HG02610 (cell line): ENCODE measurements around the gene IL18RAP.

Source experiments
- ATAC-seq: cut with Tn5 transposase; IDR thresholded peaks from one replicate; pipeline ENCODE4 v1.9.1; 2021; ENCODE audit warnings: mild to moderate bottlenecking, moderate library complexity; ENCODE audit not compliant: unreplicated experiment

The IL18RAP gene

GRCh38 chr2:102451968-102452367 is 29.0 kb downstream of the IL18RAP start:
- no peak for ATAC-seq

GRCh38 chr2:102453501-102453900 is 30.5 kb downstream of the IL18RAP start:
- no peak for ATAC-seq

GRCh38 chr2:102455061-102455670 is 32.2 kb downstream of the IL18RAP start:
- ATAC-seq, result no peak

- no peak for ATAC-seq
Observed at GRCh38 chr2:102460467-102460866, 37.5 kb downstream of the IL18RAP start.

- no peak for ATAC-seq
Observed at GRCh38 chr2:102461188-102461587, 38.2 kb downstream of the IL18RAP start.

GRCh38 chr2:102463160-102463559 is 40.2 kb downstream of the IL18RAP start:
- no peak for ATAC-seq

- ATAC-seq, result no peak
Observed at GRCh38 chr2:102470168-102470567, 47.2 kb downstream of the IL18RAP start.

- no peak for ATAC-seq
Observed at GRCh38 chr2:102473020-102473419, 50.1 kb downstream of the IL18RAP start, which contains the start of gene SLC9A4. TSS of gene SLC9A4 (plus strand) at chr2:102473226. CDS start at chr2:102473760, 534 bp downstream.

GRCh38 chr2:102473631-102474030 is 50.7 kb downstream of the IL18RAP start:
- ATAC-seq, result no peak

GRCh38 chr2:102474785-102475184 is 51.8 kb downstream of the IL18RAP start:
- ATAC-seq, result no peak

- ATAC-seq, result no peak
Observed at GRCh38 chr2:102478686-102479470, 55.9 kb downstream of the IL18RAP start.

- ATAC-seq, result no peak
Observed at GRCh38 chr2:102480285-102481195, 57.6 kb downstream of the IL18RAP start.

GRCh38 chr2:102481931-102482330 is 59.0 kb downstream of the IL18RAP start:
- no peak for ATAC-seq

GRCh38 chr2:102483086-102483485 is 60.1 kb downstream of the IL18RAP start:
- no peak for ATAC-seq

- ATAC-seq, result no peak
Observed at GRCh38 chr2:102484310-102485061, 61.5 kb downstream of the IL18RAP start.

GRCh38 chr2:102485147-102485785 is 62.3 kb downstream of the IL18RAP start:
- ATAC-seq, result no peak

- ATAC-seq, result no peak
Observed at GRCh38 chr2:102486941-102487702, 64.2 kb downstream of the IL18RAP start.

GRCh38 chr2:102487761-102488462 is 65.0 kb downstream of the IL18RAP start:
- ATAC-seq, result no peak

- no peak for ATAC-seq
Observed at GRCh38 chr2:102489646-102490045, 66.7 kb downstream of the IL18RAP start.
